ENCODE results near the gene ADIRF.

DNA sequence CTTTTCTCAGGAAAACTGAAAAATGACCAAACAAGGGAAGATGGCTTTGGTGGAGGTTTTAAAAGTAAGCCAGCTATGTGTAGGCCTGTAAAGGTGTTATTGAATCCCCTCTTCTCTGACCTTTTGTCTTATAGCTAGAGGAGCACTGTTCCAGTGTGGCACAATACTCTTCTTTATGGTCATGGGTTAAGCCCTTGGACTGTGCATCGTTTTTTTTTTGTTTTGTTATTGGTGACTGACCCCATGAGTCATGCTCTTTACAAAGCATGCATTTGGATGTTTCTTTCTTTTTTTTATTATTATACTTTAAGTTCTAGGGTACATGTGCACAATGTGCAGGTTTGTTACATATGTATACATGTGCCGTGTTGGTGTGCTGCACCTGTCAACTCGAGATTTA is 32.2 kb downstream of the ADIRF start:
- TF ChIP-seq, protein P1, sequence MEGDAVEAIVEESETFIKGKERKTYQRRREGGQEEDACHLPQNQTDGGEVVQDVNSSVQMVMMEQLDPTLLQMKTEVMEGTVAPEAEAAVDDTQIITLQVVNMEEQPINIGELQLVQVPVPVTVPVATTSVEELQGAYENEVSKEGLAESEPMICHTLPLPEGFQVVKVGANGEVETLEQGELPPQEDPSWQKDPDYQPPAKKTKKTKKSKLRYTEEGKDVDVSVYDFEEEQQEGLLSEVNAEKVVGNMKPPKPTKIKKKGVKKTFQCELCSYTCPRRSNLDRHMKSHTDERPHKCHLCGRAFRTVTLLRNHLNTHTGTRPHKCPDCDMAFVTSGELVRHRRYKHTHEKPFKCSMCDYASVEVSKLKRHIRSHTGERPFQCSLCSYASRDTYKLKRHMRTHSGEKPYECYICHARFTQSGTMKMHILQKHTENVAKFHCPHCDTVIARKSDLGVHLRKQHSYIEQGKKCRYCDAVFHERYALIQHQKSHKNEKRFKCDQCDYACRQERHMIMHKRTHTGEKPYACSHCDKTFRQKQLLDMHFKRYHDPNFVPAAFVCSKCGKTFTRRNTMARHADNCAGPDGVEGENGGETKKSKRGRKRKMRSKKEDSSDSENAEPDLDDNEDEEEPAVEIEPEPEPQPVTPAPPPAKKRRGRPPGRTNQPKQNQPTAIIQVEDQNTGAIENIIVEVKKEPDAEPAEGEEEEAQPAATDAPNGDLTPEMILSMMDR (conservative IDR thresholded peaks at IDR 0.05; ENCODE audit: low read depth, low read length), result no peak
- no peak for TF ChIP-seq EZH2 (IDR thresholded peaks at IDR 0.05; ENCODE audit: borderline replicate concordance, low read depth, low read length, poor library complexity, severe bottlenecking)

All from A673 (cell line).